Raji (cell line): ENCODE results near the gene ABCC9.

Experiments
- POLR2A ChIP-seq: IDR thresholded peaks from 2 replicates; pipeline ENCODE4 v1.6.1; 2011; ENCODE audit warnings: low read depth, low read length, control low read depth; ENCODE audit not compliant: insufficient read depth

The ABCC9 gene

DNA sequence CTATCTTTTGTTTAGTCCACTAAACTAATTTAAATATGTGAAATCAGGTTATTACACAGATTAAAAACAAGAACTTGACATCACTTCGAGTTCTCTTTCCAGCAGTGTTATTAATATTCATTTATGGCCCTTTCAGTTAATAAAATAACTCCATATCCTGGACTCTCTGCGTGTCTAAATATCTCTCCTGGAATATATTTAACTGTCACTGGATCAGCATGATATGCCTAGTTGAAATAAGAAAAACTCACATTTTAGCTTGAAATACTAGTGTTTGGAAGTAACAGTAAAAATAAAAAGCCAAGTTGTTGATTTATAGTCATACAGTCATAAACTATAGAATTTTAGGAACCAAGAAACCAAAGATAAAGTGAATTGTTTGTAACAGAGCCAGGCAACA lies 45.6 kb downstream of the ABCC9 start:
- TF ChIP-seq POLR2A, result no peak

DNA sequence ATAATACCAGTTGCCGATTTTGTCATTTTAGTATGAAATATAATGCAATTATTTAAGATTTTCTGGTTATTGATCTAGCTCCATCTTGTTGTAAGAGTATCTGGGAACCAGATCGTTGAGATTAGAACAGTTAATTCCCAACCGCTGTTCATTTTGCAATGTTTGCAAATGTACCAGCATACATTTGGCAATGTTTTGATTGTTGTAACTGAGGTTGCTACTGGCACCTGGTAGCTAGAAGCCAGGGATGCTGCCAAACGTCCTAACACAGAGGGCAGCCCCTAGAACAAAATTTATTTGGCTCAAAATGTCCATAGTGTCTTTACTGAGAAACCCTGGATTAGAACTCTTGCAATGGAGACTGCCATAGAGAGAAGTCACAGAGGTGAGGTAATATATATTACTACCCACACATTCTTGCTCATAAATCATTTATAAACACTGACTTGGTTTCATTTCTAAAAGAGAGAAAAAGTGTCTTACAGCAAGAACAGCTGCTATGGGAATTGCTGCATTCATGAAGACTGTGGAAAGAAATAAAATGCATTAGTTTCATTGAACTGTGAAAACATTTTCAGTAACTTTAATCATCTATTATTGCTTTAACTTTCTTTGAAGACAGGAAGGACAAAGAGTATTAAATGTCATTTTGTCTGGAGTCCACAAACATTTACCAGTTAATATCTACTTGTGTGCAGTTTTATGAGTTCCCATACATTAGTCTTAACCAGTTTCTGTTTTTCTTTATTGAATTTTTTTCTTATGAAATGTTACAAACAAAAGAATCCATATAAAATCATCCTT lies 46.2 kb downstream of the ABCC9 start:
- TF ChIP-seq POLR2A, result no peak

DNA sequence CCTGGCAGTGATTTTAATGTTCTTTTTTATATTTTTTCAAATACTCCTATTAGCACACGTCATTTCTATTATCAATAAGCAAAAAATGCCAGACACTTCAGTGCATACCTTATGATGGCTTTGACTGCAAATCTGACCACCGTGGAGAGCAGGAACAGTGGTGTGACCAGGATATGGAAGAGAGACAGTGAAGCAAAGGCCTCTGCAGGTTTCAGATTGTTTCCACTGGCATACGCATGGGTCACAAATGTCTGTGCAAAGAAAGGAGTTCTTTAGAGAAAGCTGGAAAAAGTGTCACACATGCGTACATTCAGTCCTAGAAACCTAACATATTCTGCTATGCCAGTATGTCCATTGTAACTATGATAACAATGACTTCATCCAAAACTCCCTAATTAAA lies 47.3 kb downstream of the ABCC9 start:
- TF ChIP-seq POLR2A, result no peak

- no peak for TF ChIP-seq POLR2A
These were observed 48.9 kb downstream of the ABCC9 start for GRCh38 chr12:21892341-21892740.

DNA sequence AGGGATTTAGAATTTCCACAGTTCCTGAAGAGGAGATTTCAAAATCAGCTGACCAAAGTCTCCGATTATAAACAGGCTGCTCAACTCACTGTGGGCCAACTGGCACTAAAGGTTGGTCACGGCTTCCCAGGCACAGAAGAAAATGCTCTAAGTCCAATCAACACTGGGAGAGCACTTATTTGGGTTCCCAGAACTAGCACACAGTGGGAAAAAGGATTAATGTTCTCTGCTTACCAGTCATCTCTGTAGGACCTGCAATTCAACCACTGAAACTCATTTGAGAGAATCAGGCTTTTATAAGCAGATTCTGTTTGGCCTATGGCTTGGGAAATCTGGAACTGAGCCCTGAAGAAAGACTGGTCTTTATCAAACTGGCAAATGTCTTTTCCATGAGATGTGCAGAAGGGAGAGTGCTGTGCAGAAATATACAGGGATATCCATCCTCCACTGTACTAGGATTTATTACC lies 49.4 kb downstream of the ABCC9 start:
- no peak for TF ChIP-seq POLR2A

- no peak for TF ChIP-seq POLR2A
These were observed 52.9 kb downstream of the ABCC9 start for GRCh38 chr12:21888276-21888863.

GRCh38 chr12:21884936-21885335 lies 56.3 kb downstream of the ABCC9 start:
- TF ChIP-seq POLR2A, result no peak

DNA sequence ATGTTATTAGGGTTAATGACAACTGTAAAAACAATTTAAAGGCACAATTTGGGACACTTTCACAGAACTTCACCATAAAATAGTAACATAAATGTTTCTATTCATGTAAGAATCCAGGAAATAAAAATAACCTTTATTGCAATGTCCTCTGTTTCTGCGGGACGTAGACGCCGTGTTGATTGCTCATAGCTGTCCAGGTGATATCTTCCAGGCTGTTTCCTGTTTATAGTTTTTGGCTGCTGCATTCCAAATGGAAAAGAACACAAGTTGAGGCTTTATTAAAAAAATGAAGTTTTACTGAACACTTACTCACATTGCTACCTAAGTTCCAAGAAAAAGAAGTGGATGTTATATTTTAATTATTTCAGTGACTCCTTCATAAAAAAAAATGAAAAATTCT lies 58.6 kb downstream of the ABCC9 start:
- no peak for TF ChIP-seq POLR2A

DNA sequence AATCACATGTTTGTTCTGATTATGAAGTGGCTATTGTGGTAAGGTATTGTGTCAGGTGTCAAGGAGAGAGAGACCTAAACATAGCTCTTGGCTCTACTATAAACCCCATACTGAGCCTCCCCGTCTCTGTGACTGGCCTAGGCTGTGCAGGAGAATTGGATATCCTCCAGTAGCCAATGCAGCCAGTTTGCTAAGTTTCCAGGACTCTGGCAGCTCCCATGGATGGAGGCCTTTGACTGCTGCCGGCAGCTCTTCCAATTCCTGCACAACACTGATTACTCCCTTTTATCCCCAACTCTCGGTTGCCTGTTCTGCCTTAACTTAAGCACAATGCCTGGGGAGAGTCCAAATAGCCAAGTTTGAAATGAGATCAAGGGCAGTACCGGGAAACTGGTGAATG lies 59.3 kb downstream of the ABCC9 start:
- TF ChIP-seq POLR2A, result no peak

- TF ChIP-seq POLR2A, result no peak
These were observed 61.9 kb downstream of the ABCC9 start for GRCh38 chr12:21879312-21879711.

GRCh38 chr12:21877293-21877982 lies 63.8 kb downstream of the ABCC9 start:
- no peak for TF ChIP-seq POLR2A

DNA sequence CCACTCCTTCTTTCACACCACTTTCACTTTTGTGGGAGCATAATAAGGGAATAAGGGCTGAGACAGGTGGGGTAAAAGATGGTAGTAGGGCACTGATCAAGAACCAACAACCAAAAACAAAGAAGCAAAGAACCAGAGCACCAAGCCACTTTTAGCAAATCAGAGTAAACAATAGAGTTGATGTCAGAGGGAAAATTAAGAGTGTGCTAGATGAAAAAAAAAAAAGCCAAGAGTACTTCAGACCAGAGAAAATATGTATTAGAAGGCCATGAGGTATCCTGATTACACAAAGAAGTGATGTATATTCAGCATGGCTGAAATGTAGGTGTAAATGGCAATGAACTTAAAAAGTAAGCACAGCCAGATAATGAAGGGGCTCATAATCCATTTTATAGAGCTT lies 75.4 kb downstream of the ABCC9 start:
- TF ChIP-seq POLR2A, result no peak

DNA sequence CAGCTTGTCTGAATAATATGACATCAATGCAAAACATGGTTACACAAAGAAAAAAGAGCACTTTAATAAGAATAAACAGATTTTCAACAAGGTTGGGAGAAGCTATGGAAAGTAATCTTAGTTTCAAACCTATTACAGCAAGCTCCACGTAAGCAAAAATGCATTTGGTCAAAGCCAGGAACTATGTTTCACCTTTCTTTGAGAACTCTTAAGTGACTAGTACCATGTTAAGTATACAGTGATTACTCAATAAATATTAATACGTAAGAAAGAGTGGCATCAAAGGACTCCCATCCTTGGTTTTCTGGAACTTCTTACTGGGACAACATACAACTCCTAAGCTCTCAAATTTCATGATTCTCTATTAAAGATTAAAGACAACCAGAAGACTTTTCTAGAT lies 80.7 kb downstream of the ABCC9 start:
- TF ChIP-seq POLR2A, result no peak

DNA sequence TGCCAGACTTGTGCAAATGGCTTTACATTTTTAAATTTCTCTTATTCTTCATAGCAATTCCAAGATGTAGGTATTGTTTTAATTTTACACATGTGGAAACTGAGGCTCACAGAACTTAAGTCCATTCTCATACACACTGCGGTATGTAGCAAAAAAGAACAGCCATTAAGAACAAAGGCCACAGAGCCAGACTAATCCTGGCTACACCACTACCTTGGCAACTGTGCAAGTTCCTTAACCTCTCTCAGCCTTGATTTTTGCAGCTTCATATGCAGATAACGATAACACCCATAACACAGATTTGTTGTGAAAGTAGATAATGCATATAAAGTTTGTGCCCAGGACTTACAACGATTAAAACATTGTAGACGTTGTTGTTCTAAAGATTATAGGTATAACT lies 81.1 kb downstream of the ABCC9 start:
- TF ChIP-seq POLR2A, result no peak

GRCh38 chr12:21852251-21852650 lies 89.0 kb downstream of the ABCC9 start:
- no peak for TF ChIP-seq POLR2A

- no peak for TF ChIP-seq POLR2A
These were observed 90.1 kb downstream of the ABCC9 start for GRCh38 chr12:21851151-21851550.
